Sciatic nerve (tissue), 2 donors: Measurements from ENCODE around the gene CDC42SE1. TPM values are rescaled to one million over a fixed set of nuclear protein-coding genes. Genes with fewer than 3 reads are reported as not detected.

Experiments used
- ATAC-seq: fragments of 200-7000 bp; cut with Tn5 transposase; one replicate; pipeline ENCODE4 v1.9.1; 2020; ENCODE audit warnings: mild to moderate bottlenecking, moderate library complexity
- DNase-seq: peaks from one replicate; pipeline ENCODE4 v3.0.0-alpha.2; 2020; ENCODE audit warnings: low spot score
- intact Hi-C: fragments of 100-400 bp; cut with DNase I; formaldehyde crosslinking; loops from one replicate; pipeline ENCODE4 v1.14.2; 2022
- total RNA-seq: library from RNA; stranded (reverse); fragmentation: NEBNext Ultra II Directional; extraction: Animal tissue kit (Norgen Biotek cat#: 25700); gene quantifications from one replicate; pipeline ENCODE4 v1.2.1, GENCODE V29; 2021
- donor health status: DM: no; HTN: no; CAD: no.
- donor health status: DM: no; HTN: no; CAD: no.

CDC42SE1 gene
- total RNA-seq, 1 donor from 2014 or later = 106 TPM

DNA sequence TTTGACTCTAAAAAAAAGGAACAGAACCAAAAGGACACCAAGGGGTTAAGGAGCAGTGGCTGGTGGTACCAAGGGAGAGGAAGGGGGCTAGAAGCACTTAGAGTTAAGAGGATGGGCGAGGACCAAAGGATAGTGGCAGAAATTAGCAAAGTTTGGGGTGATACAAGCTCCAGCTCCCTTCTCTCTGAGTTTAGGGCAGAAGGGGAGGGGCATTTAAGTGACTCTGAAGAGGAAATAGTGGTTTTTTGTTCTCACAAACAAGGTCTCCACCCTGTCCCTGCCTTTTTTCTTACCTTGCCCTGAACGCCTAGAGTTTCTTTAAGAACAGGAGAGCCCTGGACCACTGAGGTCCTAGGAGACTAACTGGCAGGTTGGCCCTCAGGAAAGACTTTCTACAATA is 3.3 kb downstream of the CDC42SE1 start:
- DNase-seq = peak; percentile 10
- ATAC-seq = no peak
- intact Hi-C loops = no loop called here

DNA sequence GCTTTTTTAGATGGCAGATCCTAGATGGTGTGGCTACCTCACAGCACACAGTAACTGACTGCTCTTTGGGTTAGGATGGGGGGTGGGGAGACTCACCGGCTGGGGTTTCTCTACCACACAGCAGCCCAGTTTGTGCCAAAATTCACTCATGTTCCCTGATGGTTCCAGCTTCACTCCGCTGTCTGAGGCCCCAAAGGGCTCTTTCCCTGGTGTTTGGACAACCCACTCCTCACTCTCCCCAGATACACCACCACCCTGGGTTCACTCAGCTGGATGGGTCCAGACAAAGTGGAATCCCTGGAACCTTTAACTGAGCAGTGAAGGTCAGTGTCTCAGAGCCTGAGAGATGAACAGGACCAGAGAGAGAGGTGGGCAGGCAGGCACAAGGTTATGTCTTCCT is 3.8 kb downstream of the CDC42SE1 start:
- ATAC-seq (no peak), DNase-seq (peak; percentile 27)
- intact Hi-C loops = no loop called here

DNA sequence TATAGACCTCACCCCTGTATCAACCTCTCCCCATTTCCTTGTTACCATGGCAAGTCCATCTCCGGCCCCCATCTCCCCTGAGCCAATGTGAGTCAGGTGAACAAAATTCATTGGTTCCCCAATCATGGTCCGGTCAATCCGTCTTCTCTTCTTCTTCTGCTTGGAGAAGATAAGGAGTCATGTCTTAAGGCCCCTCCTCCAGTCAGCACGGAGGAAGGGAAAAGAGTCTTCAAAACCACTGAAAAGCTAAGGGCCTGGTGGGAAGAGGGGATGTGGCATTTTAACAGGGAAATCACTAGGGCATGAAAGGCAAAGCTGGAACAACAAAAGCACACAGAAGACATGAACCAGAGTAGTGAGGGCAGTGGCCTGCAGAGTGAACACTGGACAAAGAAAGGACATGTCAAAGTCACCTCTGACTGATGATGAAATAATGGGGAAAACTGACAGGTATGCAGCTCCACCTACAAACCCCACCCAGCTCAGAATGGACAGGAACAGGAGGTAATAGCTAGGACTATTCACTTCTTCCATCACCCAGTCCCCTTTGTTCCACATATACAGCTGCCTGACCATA is 4.4 kb downstream of the CDC42SE1 start:
- intact Hi-C loops = no loop called here
- ATAC-seq = no peak
- DNase-seq = no peak

DNA sequence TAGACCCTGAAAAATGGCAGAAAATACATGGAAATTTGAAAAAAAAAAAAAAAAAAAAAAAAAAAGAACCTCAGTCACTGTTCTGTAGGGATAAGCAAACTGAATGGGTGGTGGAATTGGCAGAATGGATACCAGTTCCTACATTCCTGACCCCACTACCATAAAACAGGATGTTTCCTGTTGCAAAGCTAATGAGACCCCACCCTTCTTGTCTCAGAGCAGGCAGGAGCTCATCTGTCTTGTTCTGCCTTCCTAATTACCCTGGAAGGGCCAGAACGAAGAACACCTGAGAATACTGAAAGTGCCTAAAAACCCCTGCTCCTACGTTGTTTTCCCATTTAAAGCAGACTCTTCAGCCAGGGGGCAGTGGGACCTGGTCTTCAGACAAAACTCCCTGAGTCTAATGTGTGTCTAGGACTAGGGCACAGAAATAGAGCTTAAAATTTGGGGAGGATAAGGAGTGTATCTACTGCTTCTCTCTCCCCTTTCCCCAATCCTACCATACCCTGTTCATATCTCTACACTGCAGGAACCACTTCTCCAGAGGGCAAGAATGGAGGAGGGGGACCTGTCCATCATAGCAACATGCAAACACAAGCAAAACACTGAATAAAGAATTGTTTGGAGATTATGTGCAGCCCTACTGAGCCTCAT is 7.9 kb downstream of the CDC42SE1 start:
- DNase-seq (peak; percentile 4), ATAC-seq (no peak)
- intact Hi-C loops = no loop called here

DNA sequence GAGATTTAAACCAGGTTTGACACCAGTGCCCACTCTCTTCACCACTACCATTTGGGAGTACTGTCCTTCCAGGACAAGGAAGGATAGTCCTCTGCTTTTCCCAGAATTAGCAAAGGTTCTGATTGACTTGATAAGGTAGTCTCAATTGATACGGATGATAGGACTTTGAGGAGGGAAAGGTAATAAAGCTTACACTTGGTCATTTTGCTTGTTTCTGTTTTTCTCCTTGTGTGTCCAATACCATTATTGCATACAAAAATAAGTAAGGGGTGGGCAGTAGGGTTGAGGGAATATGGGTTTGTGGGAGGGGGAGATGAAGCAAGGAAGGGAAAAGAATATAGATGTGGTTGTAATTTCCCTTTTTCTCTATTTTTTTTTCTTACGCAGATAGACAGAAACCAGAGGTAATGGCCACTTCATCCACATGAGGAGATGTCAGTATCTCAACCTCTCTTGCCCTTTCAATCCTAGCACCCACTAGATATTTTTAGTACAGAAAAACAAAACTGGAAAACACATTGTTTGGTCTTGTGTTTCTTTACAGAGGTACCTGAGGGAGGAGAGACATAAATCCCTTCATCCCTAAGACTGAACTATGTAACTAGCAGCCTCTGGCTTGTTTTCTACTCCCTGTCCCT is 9.3 kb downstream of the CDC42SE1 start:
- DNase-seq = no peak
- ATAC-seq = no peak
- intact Hi-C loops = no loop called here

DNA sequence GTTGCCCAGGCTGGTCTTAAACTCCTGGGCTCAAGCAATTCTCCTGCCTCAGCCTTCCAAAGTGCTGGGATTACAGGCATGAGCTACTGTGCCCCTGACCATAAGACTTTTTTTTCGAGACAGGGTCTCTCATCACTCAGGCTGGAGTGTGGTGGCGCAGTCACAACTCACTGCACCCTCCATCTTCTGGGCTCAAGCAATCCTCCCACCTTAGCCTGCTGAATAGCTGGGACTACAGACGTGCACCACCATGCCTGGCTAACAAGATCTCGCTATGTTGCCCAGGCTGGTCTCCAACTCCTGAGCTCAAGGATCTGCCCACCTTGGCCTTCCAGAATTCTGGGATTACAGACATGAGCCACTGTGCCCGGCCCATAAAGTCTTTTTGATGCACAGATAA is 10.0 kb downstream of the CDC42SE1 start:
- intact Hi-C loops = no loop called here
- ATAC-seq = no peak
- no peak for DNase-seq

DNA sequence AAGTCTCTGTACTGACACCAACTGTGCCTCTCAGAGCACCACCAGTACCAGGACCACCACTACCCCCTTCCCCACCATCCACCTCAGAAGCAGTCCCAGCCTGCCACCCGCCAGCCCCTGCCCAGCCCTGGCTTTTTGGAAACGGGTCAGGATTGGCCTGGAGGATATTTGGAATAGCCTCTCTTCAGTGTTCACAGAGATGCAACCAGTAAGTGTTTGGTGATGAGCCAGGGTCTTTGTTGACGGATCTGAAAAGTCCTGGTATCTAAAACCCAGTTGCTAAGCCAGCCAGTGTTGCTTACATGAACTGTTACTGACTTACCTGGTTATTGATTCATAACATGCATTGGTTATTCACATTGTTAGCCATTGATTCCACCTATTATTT is 10.8 kb downstream of the CDC42SE1 start:
- DNase-seq (no peak), ATAC-seq (no peak)
- intact Hi-C loops = no loop called here

DNA sequence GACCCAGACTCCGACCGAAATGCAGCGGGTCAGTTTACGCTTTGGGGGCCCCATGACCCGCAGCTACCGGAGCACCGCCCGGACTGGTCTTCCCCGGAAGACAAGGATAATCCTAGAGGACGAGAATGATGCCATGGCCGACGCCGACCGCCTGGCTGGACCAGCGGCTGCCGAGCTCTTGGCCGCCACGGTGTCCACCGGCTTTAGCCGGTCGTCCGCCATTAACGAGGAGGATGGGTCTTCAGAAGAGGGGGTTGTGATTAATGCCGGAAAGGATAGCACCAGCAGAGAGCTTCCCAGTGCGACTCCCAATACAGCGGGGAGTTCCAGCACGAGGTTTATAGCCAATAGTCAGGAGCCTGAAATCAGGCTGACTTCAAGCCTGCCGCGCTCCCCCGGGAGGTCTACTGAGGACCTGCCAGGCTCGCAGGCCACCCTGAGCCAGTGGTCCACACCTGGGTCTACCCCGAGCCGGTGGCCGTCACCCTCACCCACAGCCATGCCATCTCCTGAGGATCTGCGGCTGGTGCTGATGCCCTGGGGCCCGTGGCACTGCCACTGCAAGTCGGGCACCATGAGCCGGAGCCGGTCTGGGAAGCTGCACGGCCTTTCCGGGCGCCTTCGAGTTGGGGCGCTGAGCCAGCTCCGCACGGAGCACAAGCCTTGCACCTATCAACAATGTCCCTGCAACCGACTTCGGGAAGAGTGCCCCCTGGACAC is 11.3 kb downstream of the CDC42SE1 start:
- intact Hi-C loops = no loop called here
- ATAC-seq (peak; percentile 78), DNase-seq (peak; percentile 79)

DNA sequence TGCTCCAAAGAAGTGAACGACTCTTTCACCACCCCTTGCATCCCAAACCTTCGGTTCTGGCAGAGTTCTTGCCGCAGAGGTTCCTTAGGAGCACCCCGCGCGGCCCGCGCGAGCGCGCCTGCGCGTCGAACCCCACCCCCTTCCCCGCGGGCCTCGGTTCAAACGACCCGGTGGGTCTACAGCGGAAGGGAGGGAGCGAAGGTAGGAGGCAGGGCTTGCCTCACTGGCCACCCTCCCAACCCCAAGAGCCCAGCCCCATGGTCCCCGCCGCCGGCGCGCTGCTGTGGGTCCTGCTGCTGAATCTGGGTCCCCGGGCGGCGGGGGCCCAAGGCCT is 11.9 kb downstream of the CDC42SE1 start, which contains the start of gene C1orf56:
TSS of gene C1orf56 (plus strand) at position 161 of the 334 bp plus-strand sequence. CDS start at position 258, 97 bp downstream.
- DNase-seq (peak; percentile 86), ATAC-seq (peak; percentile 93)
- intact Hi-C loops = no loop called here

DNA sequence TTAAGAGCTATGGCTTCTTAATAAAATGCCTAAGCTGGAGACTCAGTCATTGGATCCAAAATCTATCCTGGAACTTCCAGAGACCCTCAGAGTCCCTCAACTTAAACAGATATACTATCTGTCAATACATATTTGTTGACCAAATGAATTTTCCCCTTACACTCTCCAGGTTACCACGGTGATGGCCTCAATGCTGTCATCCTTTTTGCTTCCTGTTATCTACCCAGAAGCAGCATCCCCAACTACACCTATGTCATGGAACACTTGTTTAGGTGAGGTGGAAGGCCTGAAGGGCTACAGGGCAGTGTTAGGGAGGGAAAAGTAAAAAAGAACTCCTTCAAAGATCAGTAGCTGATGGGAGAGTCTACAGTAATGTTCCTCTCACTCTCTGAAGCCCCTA is 16.3 kb downstream of the CDC42SE1 start:
- no peak for ATAC-seq
- DNase-seq = no peak
- intact Hi-C loops = no loop called here

DNA sequence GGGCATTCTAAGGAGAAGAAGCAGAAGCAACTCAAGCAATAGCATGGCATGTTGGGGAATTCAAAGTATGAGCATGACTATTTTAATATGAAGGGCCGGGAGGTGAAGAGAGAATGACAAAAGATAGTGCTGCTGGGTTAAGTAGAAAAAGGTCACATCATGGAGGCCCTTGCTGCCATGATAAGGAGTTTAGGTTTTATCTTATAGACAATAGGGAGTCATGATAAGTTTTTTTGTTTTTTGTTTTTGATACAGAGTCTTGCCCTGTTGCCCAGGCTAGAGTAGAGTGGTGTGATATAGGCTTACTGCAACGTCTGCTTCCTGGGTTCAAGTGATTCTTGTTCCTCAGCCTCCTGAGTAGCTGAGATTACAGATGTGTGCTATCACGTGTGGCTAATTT is 19.9 kb downstream of the CDC42SE1 start:
- no peak for ATAC-seq
- no peak for DNase-seq
- intact Hi-C loops = no loop called here

DNA sequence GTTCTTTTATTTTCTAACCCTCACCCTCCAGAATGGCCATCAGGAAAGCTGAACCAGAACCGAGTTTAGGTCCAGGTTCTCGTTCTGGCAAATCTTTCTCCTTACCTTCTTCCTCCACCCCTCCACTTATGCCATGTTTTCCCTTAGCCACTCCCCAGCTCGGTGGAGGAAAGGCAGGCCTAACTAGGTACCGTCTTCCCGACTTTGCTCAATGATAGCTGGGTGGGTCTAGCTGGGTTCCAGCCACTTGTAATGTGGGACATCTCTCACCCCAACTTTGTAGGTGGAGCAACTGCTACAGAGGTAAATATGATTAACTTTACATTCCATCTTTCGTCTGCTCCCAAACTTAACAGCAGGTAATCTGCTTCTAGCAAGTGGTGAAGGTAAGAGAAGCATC is 22.4 kb downstream of the CDC42SE1 start:
- DNase-seq (no peak), ATAC-seq (no peak)
- intact Hi-C loops = no loop called here

DNA sequence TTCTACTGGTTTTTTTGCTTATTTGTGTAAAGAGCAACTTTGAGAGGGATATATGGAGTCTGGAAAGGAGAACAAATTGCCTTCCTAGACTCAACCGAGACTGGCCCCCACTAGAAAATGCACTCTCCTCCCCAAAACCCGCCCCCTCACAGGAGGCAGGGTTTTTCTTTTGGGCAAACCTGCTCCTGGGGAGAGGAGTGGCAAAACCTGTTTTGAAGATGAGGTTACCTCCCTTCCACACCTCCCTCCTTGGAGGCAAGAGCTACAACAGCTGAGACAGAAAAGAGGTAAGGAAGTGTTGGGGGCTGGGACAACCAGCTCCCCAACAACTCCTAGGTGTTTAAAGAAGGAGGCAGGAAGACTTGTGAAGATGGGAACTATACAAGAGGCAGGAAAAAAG is 23.1 kb downstream of the CDC42SE1 start, which contains the start of gene BNIPL:
TSS of gene BNIPL (plus strand) at position 231 of the 400 bp plus-strand sequence. CDS start at position 371, 140 bp downstream.
- DNase-seq = no peak
- intact Hi-C loops = no loop called here
- no peak for ATAC-seq

DNA sequence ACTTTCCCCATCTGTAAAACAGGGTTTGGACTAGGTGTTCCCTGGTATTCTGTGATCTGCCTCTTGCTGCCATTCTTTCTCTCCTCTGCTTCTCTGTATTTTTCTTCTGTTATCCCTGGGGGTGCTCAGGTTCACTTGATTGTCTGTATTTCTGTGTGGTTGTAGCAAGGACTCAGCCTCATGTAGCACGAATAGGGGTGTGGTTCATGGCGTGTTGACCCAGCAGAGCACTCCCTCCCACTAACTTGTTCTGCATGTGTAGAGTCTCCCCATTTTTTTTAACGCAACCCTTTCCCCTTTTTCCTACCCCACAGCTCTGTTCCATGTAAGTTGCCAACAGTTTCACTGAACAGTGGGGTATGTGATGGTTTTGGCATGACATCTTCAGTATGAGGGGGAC is 24.3 kb downstream of the CDC42SE1 start:
- intact Hi-C loops = no loop called here
- DNase-seq = no peak
- ATAC-seq = no peak

DNA sequence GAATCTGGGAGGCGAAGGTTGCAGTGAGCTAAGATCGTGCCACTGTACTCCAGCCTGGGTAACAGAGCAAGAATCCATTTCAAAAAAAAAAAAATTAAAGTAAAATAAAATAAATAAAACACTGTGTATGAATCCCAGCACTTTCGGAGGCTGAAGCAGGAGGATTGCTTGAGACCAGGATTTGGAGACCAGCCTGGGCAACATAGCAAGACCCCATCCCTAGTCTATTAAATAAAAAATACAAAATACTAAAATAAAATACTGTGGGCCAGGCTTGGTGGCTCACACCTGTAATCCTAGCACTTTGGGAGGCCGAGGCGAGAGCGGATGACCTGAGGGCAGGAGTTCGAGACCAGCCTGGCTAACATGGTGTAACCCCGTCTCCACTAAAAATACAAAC is 27.3 kb downstream of the CDC42SE1 start:
- no peak for DNase-seq
- no peak for ATAC-seq
- intact Hi-C loops = no loop called here

DNA sequence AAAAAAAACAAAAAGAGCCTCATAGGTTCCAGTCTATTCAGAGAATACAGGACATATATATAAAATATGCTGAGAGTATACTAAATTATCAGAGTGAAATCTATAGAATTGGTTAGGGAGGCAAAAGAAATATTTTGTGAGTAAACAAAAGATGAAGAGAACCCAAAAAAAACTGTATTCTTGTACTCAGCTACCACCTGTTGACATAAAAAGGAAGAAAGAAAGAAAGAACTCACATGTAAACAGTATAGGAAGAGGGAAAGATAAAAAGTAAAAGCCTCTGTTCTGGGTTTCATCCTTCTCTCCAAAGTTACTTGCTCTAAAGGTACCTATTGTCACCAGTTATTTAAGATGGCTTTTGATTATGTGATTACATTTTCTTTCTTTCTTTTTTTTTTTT is 33.0 kb downstream of the CDC42SE1 start:
- intact Hi-C loops = no loop called here
- ATAC-seq = no peak

DNA sequence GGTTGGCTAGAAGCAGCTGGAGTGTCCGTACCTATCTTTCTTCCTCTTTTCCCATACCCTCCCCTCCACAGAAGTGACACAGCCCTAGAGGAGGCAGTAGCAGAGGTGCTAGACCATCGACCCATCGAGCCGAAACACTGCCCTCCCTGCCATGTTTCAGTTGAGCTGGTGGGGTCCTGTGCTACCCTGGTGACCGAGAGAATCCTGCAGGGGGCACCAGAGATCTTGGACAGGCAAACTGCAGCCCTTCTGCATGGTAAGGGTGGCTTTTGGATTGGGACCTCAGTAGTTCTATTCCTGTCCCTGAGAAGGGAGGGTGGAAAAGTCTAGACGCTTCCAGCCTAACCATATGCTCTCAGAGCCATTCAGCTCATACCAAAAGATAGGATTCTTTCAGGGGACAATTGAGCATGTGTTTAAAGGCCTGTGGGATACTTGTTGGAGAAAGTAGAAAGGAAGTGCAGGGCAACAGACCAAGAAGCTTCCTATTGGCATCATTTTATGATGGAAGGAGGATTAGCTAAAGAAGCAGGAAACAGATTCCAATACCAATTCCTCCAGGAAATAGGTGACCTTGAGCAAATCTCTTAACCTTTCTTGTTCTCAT is 34.8 kb downstream of the CDC42SE1 start:
- peak; percentile 92 for DNase-seq
- intact Hi-C loops = no loop called here
- peak; percentile 94 for ATAC-seq

More for the DNA sequence above, 33.0 kb downstream of the CDC42SE1 start:
- DNase-seq = no peak

DNA sequence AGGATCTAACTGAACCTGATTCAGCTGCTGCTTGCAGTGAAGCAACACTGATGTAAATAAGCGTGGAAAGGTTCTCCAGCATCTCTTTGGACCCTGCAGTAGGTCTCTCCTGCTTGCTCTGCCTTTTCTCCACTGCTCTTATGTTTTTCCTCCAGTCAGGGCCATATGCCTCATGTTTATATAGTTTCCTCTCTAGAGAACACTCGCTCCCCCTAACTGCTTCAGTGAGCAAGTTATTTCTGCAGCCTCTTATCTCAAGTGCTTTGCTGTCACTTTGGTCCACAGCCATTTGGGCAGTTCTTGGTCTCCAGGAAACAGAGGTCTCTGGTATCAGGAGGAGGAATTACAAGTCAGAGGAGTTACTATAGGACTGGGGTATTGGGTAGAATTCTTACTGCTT is 45.9 kb downstream of the CDC42SE1 start:
- no peak for DNase-seq
- intact Hi-C loops = no loop called here
- no peak for ATAC-seq

DNA sequence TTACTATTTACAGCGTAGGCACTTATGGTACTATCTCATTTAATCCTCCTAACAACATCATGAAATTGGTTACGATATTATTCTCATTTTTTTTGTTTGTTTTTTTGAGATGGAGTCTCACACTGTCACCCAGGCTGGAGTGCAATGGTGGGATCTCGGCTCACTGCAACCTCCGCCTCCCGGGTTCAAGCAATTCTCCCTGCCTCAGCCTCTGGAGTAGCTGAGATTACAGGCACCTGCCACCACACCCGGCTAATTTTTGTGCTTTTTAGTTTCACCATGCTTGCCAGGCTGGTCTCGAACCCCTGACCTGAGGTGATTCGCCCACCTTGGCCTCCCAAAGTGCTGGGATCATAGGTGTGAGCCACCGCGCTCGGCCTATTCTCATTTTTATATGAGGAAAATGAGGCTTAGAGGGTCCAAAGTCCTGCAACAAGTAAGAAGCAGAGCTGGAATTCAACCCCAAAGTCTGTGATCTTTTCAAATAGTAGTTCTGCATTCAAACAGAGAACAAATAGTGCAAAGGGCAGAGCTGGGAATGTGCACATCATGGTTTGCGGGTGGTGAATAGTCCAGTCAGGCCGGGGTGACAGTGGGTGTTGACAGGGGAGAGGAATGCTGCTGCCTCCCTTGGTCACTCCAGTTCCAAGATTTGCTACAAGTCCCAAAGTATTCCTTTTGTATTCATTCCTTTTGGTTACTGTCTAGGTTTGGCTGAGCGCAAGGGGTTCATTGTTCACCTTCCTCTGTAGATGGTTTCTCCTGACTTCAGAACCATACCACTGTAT is 46.5 kb downstream of the CDC42SE1 start:
- DNase-seq (no peak), ATAC-seq (no peak)
- intact Hi-C loops = no loop called here
